ENCODE data around the gene ATMIN. TPM values are rescaled to one million over a fixed set of nuclear protein-coding genes. Genes with fewer than 3 reads are reported as not detected.

The ATMIN gene
- total and polyA plus RNA-seq, 2 donors (not counting 1 experiment from before 2014, with no cell fraction given), result 43.8 to 52.8 TPM

- H3K27ac ChIP-seq (ENCODE audit: insufficient read depth, low read length), result peak overlapping the region; percentile 62
- H2AFZ ChIP-seq (ENCODE audit: low read length), result no peak overlapping the region
- H3K4me2 ChIP-seq (ENCODE audit: extremely low read depth, insufficient read depth, low read length), result peak overlapping the region; percentile 54
- peaks cover 1% of the 10 kb centered on the region for H3K36me3 ChIP-seq (ENCODE audit: control insufficient read depth, insufficient read depth, low read length)
- no peak for TF ChIP-seq CTCF (conservative IDR thresholded peaks at IDR 0.05 in 1 of 2, IDR thresholded peaks at IDR 0.05 in 1 of 2; ENCODE audit: low read depth in 1 of 2, low read length in 2 of 2)
- TF ChIP-seq EZH2 (IDR thresholded peaks at IDR 0.05; ENCODE audit: low read length, missing control alignments), result no peak
- H3K27me3 ChIP-seq (ENCODE audit: control insufficient read depth, insufficient read depth, low read length), result no peaks in the 10 kb centered on the region
- H3K79me2 ChIP-seq (ENCODE audit: control insufficient read depth, insufficient read depth, low read length), result peaks cover 73% of the 10 kb centered on the region
- peak overlapping the region in 1 of 4 experiments; percentile 49 for H3K4me3 ChIP-seq (replicated peaks in 1 of 4; ENCODE audit: control extremely low read depth in 1 of 4, insufficient read depth in 1 of 4, low read depth in 3 of 4, low read length in 4 of 4)
- H3K9me3 ChIP-seq (ENCODE audit: control insufficient read depth, insufficient read depth, low read depth, low read length), result no peaks in the 10 kb centered on the region
- no peaks in the 10 kb centered on the region for H4K20me1 ChIP-seq (ENCODE audit: control insufficient read depth, extremely low read depth, insufficient read depth, low read length)
- H3K4me1 ChIP-seq (ENCODE audit: control insufficient read depth, extremely low read depth, insufficient read depth, low read length), result peaks cover 10% of the 10 kb centered on the region
- DNase-seq (ENCODE audit: low read depth in 2 of 2), result no peak
- H3K9ac ChIP-seq (ENCODE audit: insufficient read depth, low read length), result no peak overlapping the region
These were observed 41.8 kb upstream of the ATMIN start for GRCh38 chr16:80993834-80994233.

GRCh38 chr16:80994451-80994850 lies 41.2 kb upstream of the ATMIN start:
- Histone ChIP-seq H3K4me3 (replicated peaks in 1 of 4; ENCODE audit: control extremely low read depth in 1 of 4, insufficient read depth in 1 of 4, low read depth in 3 of 4, low read length in 4 of 4) (no peak overlapping the region), H3K4me2 (ENCODE audit: extremely low read depth, insufficient read depth, low read length) (no peak overlapping the region), H3K4me1 (ENCODE audit: control insufficient read depth, extremely low read depth, insufficient read depth, low read length) (peaks cover 10% of the 10 kb centered on the region), H3K36me3 (ENCODE audit: control insufficient read depth, insufficient read depth, low read length) (peaks cover 1% of the 10 kb centered on the region), H2AFZ (ENCODE audit: low read length) (no peak overlapping the region), H4K20me1 (ENCODE audit: control insufficient read depth, extremely low read depth, insufficient read depth, low read length) (no peaks in the 10 kb centered on the region), H3K27me3 (ENCODE audit: control insufficient read depth, insufficient read depth, low read length) (no peaks in the 10 kb centered on the region), H3K9me3 (ENCODE audit: control insufficient read depth, insufficient read depth, low read depth, low read length) (no peaks in the 10 kb centered on the region), H3K79me2 (ENCODE audit: control insufficient read depth, insufficient read depth, low read length) (peaks cover 73% of the 10 kb centered on the region), H3K27ac (ENCODE audit: insufficient read depth, low read length) (no peak overlapping the region), H3K9ac (ENCODE audit: insufficient read depth, low read length) (no peak overlapping the region)
- DNase-seq (ENCODE audit: low read depth in 2 of 2), result peak; percentile 11 to 55
- no peak for TF ChIP-seq CTCF (conservative IDR thresholded peaks at IDR 0.05 in 1 of 2, IDR thresholded peaks at IDR 0.05 in 1 of 2; ENCODE audit: low read depth in 1 of 2, low read length in 2 of 2)

- Histone ChIP-seq H3K4me2 (ENCODE audit: extremely low read depth, insufficient read depth, low read length) (peak overlapping the region; percentile 9), H3K36me3 (ENCODE audit: control insufficient read depth, insufficient read depth, low read length) (no peaks in the 10 kb centered on the region), H3K27me3 (ENCODE audit: control insufficient read depth, insufficient read depth, low read length) (no peaks in the 10 kb centered on the region), H2AFZ (ENCODE audit: low read length) (no peak overlapping the region), H3K9ac (ENCODE audit: insufficient read depth, low read length) (no peak overlapping the region), H3K4me1 (ENCODE audit: control insufficient read depth, extremely low read depth, insufficient read depth, low read length) (peaks cover 10% of the 10 kb centered on the region), H3K27ac (ENCODE audit: insufficient read depth, low read length) (no peak overlapping the region), H4K20me1 (ENCODE audit: control insufficient read depth, extremely low read depth, insufficient read depth, low read length) (no peaks in the 10 kb centered on the region), H3K79me2 (ENCODE audit: control insufficient read depth, insufficient read depth, low read length) (peaks cover 82% of the 10 kb centered on the region), H3K9me3 (ENCODE audit: control insufficient read depth, insufficient read depth, low read depth, low read length) (no peaks in the 10 kb centered on the region), H3K4me3 (replicated peaks in 1 of 4; ENCODE audit: control extremely low read depth in 1 of 4, insufficient read depth in 1 of 4, low read depth in 3 of 4, low read length in 4 of 4) (peak overlapping the region in 1 of 4 experiments; percentile 28)
- TF ChIP-seq CTCF (conservative IDR thresholded peaks at IDR 0.05 in 1 of 2, IDR thresholded peaks at IDR 0.05 in 1 of 2; ENCODE audit: low read depth in 1 of 2, low read length in 2 of 2) (no peak), EZH2 (IDR thresholded peaks at IDR 0.05; ENCODE audit: low read length, missing control alignments) (no peak)
- DNase-seq (ENCODE audit: low read depth in 2 of 2), result peak in 1 of 2 donors; percentile 1
These were observed 38.9 kb upstream of the ATMIN start for GRCh38 chr16:80996688-80997138.
